SJSA1 (cell line): ENCODE measurements around the gene CDKAL1. TPM values are rescaled to one million over a fixed set of nuclear protein-coding genes. Genes with fewer than 3 reads are reported as not detected.
"Not testable (repeated sequence)": the region's sequence is repeated elsewhere in the genome, so short reads cannot be mapped to it uniquely, and the experiment has no call there.

Source experiments
- DNase-seq, 2 experiments: peaks; one replicate each; pipeline ENCODE4 v3.0.0-alpha.2; 2015 to 2020; ENCODE audit warnings: low spot score in 2 of 2, low read depth in 1 of 2
- H3K27ac ChIP-seq: fragments of 250-450 bp; sonication (Bioruptor Pico); 2 replicates; pipeline ENCODE4 v1.5.1; 2020; ENCODE audit warnings: mild to moderate bottlenecking, moderate library complexity
- H3K27me3 ChIP-seq: fragments of 250-450 bp; sonication (Bioruptor Pico); replicated peaks from 2 replicates; pipeline ENCODE4 v1.5.1; 2020; ENCODE audit warnings: mild to moderate bottlenecking, moderate library complexity
- H3K36me3 ChIP-seq: fragments of 250-450 bp; sonication (Bioruptor Pico); 2 replicates; pipeline ENCODE4 v1.5.1; 2020; ENCODE audit warnings: mild to moderate bottlenecking
- H3K4me1 ChIP-seq: fragments of 250-450 bp; sonication (Bioruptor Pico); replicated peaks from 2 replicates; pipeline ENCODE4 v1.6.1; 2021; ENCODE audit warnings: mild to moderate bottlenecking
- H3K4me3 ChIP-seq: fragments of 250-450 bp; sonication (Bioruptor Pico); 2 replicates; pipeline ENCODE4 v1.5.1; 2020; ENCODE audit warnings: mild to moderate bottlenecking
- H3K9me3 ChIP-seq: fragments of 250-450 bp; sonication (Bioruptor Pico); replicated peaks from 2 replicates; pipeline ENCODE4 v1.5.1; 2020; ENCODE audit warnings: mild to moderate bottlenecking
- total RNA-seq: library from RNA; depleted of rRNA; stranded (reverse); fragments of >200 nt; shearing (Covaris generic); gene quantifications from 2 replicates; pipeline ENCODE4 v1.2.3, GENCODE V29; 2014

CDKAL1 gene
- total RNA-seq, 1 experiment from 2014 or later, result 25.7 TPM

GRCh38 chr6:21078497-21078896 is 544.2 kb downstream of the CDKAL1 start:
- H3K9me3 ChIP-seq, result no peaks in the 10 kb centered on the region
- H3K27me3 ChIP-seq, result no peaks in the 10 kb centered on the region
- DNase-seq, result no peak
- no peak overlapping the region for H3K27ac ChIP-seq
- peaks cover 4% of the 10 kb centered on the region; the same call in 1 of the 2 replicates for H3K36me3 ChIP-seq
- no peak overlapping the region for H3K4me3 ChIP-seq
- H3K4me1 ChIP-seq, result no peaks in the 10 kb centered on the region

DNA sequence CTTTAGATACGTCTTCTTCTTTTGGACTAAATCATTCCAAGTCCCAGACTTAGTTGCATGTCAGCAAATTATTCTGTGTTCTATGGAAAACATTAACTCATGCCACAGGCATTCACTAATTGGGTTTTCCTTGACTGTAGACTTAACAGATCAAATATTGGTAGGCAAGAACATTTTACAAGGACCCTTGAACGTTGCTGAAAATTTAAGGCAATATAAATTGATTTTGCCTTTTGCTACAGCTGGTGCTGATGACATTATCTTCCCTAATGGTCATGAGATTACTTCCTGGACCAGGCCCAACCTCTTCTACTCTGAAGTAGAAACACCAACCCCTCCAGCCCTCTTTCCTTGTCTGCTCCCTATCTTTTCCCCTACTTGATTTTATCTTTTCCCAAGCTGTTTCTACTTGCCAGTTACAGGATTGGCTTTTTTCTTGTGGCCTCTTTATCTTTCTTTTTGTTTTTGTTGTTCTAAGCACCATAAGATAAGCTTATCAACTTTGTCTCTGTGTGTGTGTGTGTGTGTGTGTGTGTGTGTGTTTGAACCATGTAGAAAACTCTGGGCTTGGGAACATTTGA is 545.3 kb downstream of the CDKAL1 start:
- H3K27ac ChIP-seq, result no peak overlapping the region

DNA sequence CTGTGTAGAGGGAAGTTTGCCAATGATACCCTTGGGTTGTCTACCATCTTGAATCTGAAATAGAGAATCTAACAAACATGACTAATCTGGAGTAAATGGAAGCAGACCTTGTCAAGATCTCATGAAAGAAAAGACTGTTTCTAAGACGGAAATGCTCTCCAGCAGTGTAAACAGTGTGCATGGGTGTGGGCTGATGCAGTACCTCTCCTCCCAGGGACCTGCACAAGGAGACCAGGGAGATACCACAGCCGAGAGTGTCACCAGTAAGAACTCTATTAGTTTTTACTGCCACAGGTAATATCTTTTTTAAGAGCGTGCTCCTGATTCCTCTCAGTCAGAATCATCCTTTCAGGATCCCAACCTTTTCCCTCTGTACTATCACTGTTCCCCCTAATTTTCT is 546.0 kb downstream of the CDKAL1 start:
- H3K4me1 ChIP-seq, result no peaks in the 10 kb centered on the region
- H3K27ac ChIP-seq, result no peak overlapping the region

More for the DNA sequence above, 545.3 kb downstream of the CDKAL1 start:
- DNase-seq, result no peak
- no peaks in the 10 kb centered on the region for H3K9me3 ChIP-seq
- no peak overlapping the region for H3K4me3 ChIP-seq
- peaks cover 4% of the 10 kb centered on the region; the same call in 1 of the 2 replicates for H3K36me3 ChIP-seq
- no peaks in the 10 kb centered on the region for H3K27me3 ChIP-seq
- no peaks in the 10 kb centered on the region for H3K4me1 ChIP-seq

DNA sequence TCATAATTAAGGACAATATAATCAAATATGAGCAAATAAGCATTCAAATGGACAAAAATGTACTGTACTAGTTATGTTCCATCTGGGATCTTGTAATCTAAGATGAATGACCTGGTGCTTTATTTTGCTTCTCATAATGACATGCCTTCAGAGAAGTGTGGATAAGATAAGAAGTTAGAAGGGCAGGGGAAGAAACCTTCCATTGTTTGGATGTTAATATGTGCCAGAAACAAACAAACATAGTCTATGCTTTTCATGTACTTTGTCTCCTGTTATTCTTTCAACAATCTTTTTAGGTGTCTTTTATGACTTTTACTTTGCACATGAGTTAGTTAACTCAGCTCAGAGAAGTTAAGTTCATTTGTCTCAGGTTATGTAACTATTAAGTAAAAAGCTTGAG is 547.8 kb downstream of the CDKAL1 start:
- Histone ChIP-seq H3K27me3 (no peaks in the 10 kb centered on the region), H3K27ac (no peak overlapping the region), H3K4me1 (no peaks in the 10 kb centered on the region), H3K4me3 (no peak overlapping the region), H3K9me3 (no peaks in the 10 kb centered on the region), H3K36me3 (peaks cover 4% of the 10 kb centered on the region; the same call in 1 of the 2 replicates)
- DNase-seq, result no peak

More for the DNA sequence above, 546.0 kb downstream of the CDKAL1 start:
- no peaks in the 10 kb centered on the region for H3K27me3 ChIP-seq
- no peak overlapping the region for H3K4me3 ChIP-seq
- H3K36me3 ChIP-seq, result peaks cover 4% of the 10 kb centered on the region; the same call in 1 of the 2 replicates
- no peaks in the 10 kb centered on the region for H3K9me3 ChIP-seq
- no peak for DNase-seq

DNA sequence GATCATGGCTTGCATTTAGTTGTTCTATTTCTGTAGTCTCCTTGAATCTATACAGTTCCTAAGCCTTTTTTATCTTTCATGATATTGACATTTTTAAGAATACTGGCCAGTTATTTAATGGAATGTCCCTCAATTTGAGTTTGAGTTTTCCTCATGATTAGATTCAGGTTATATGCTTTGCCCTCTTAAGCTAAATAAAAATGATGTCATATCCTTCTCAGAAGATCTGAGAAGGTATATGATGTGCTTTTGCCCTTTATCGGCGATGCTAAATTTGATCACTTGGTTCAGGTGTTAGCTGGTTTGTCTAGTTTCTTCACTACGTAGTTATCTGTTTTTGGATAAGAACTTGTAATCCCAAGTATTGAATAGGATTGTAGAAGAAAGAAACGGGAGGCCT is 549.5 kb downstream of the CDKAL1 start:
- H3K27ac ChIP-seq, result no peak overlapping the region
- H3K4me3 ChIP-seq, result no peak overlapping the region
- DNase-seq, result no peak

GRCh38 chr6:21084656-21085055 is 550.4 kb downstream of the CDKAL1 start:
- Histone ChIP-seq H3K27ac (no peak overlapping the region), H3K27me3 (no peaks in the 10 kb centered on the region), H3K9me3 (no peaks in the 10 kb centered on the region), H3K36me3 (peaks cover 4% of the 10 kb centered on the region; the same call in 1 of the 2 replicates), H3K4me3 (no peak overlapping the region), H3K4me1 (no peaks in the 10 kb centered on the region)
- DNase-seq, result no peak

More for the DNA sequence above, 549.5 kb downstream of the CDKAL1 start:
- Histone ChIP-seq H3K27me3 (no peaks in the 10 kb centered on the region), H3K4me1 (no peaks in the 10 kb centered on the region), H3K9me3 (no peaks in the 10 kb centered on the region), H3K36me3 (peaks cover 4% of the 10 kb centered on the region; the same call in 1 of the 2 replicates)

DNA sequence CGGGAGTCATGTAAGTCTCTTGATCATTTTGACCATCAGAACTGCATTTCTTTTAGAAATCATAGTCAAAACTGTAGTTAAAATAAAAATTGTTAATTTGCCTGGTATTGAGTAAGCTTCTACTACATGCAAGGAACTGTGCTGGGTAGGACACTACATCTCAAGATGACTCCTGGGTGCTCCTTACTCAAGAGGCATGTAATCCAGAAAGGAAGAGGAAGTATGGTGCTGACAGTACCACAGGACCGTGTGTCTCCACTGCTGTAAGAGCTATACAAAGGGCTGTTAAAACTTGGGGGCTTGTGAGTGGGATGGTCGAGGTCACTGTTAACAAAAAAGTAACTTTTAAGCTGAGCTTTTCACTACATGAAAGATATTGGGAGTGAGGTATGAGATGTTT is 551.0 kb downstream of the CDKAL1 start:
- Histone ChIP-seq H3K4me1 (no peaks in the 10 kb centered on the region), H3K27ac (no peak overlapping the region), H3K9me3 (no peaks in the 10 kb centered on the region)

DNA sequence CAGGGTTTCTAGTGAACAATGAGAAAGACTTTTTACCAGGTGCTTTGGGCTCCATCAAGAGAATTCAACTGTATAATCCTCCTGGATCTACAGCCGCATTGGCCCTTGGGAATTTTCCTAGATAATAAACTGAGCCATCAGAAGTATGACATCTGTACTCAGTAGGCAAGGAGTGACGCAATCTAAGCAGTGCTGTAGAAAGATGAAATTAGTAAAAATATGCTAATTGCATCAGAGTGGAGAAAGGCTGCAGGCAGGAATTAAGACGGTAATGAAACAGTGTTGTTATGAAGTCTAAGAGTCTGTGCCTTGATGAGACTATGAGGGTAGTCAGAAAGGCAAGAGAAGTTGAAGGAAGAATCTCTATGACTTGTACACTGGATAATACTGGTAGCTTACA is 551.4 kb downstream of the CDKAL1 start:
- no peaks in the 10 kb centered on the region for H3K9me3 ChIP-seq
- no peaks in the 10 kb centered on the region for H3K27me3 ChIP-seq
- no peak for DNase-seq
- no peak overlapping the region for H3K4me3 ChIP-seq
- peaks cover 4% of the 10 kb centered on the region; the same call in 1 of the 2 replicates for H3K36me3 ChIP-seq
- H3K27ac ChIP-seq, result no peak overlapping the region
- no peaks in the 10 kb centered on the region for H3K4me1 ChIP-seq

More for the DNA sequence above, 551.0 kb downstream of the CDKAL1 start:
- DNase-seq, result no peak
- peaks cover 4% of the 10 kb centered on the region; the same call in 1 of the 2 replicates for H3K36me3 ChIP-seq
- no peak overlapping the region for H3K4me3 ChIP-seq
- H3K27me3 ChIP-seq, result no peaks in the 10 kb centered on the region

DNA sequence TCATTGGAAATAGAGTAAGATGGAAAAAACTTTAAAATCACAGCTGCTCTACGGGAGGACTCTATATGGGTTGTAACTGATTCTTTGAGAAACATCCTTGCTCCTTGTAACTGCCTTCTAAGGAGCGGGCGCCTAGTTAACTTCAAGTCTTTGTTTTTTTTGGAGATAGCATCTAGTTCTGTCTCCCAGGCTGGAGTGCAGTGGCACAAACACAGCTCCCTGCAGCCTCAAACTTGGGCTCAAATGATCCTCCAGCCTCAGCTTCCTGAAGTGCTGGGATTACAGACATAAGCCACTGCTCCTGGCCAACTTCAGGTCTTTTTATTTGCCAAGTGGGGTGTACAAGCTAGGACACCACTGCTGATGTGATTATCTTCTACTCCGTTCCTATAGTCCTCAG is 552.9 kb downstream of the CDKAL1 start:
- Histone ChIP-seq H3K27ac (no peak overlapping the region), H3K36me3 (peaks cover 4% of the 10 kb centered on the region; the same call in 1 of the 2 replicates), H3K9me3 (no peaks in the 10 kb centered on the region), H3K4me3 (no peak overlapping the region), H3K4me1 (no peaks in the 10 kb centered on the region), H3K27me3 (no peaks in the 10 kb centered on the region)
- no peak for DNase-seq

DNA sequence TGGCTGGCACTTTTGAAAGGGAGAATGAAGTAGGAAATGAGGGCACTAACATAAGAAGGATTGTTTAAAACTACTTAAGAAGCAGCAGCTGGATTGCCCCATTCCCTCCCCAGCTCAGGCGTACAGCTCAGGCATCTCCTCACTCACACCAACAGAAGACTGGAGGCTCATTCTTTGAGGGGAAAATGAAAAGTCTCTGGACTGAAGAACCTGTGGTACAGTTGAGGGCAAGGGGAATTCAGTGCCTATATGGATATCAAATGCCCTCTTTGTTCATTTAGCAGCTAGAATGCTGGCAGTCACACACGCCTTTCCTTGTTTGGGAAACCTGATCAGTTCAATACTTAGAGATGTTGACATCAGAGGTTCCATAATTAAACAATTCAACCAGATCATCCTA is 557.2 kb downstream of the CDKAL1 start:
- H3K27me3 ChIP-seq, result no peaks in the 10 kb centered on the region
- H3K36me3 ChIP-seq, result no peaks in the 10 kb centered on the region
- no peak overlapping the region for H3K4me3 ChIP-seq
- no peak for DNase-seq
- no peaks in the 10 kb centered on the region for H3K4me1 ChIP-seq
- H3K9me3 ChIP-seq, result no peaks in the 10 kb centered on the region
- no peak overlapping the region for H3K27ac ChIP-seq

- not testable (repeated sequence) for H3K36me3 ChIP-seq, H3K27ac ChIP-seq, H3K4me3 ChIP-seq, H3K9me3 ChIP-seq, H3K27me3 ChIP-seq, DNase-seq, H3K4me1 ChIP-seq
Measured at GRCh38 chr6:21092231-21092772, 558.0 kb downstream of the CDKAL1 start.

DNA sequence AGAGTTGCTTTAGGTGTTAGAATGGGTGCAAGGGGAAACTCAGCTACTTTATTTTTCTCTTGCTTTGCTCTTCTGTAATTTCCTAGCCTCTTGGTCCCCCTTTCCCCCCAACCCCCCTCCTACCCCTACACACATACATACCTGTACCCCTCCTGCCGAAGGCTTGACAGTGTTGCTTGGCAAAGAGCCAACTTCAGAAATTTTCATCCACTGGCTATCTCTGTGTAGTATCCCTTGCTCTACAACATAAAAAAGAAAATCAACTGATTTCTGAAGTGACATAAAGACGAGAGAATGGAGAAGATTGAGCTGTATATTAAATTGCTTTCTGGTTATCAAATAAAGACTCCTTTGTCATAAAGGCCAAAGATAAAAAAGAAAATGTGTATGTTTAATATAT is 561.2 kb downstream of the CDKAL1 start:
- H3K27me3 ChIP-seq, result no peaks in the 10 kb centered on the region
- no peaks in the 10 kb centered on the region for H3K9me3 ChIP-seq
- no peaks in the 10 kb centered on the region for H3K36me3 ChIP-seq
- DNase-seq, result no peak
- H3K4me3 ChIP-seq, result no peak overlapping the region
- H3K4me1 ChIP-seq, result no peaks in the 10 kb centered on the region
- H3K27ac ChIP-seq, result no peak overlapping the region

GRCh38 chr6:21098134-21098533 is 563.9 kb downstream of the CDKAL1 start:
- Histone ChIP-seq H3K27ac (no peak overlapping the region), H3K4me3 (no peak overlapping the region), H3K36me3 (no peaks in the 10 kb centered on the region), H3K4me1 (no peaks in the 10 kb centered on the region), H3K27me3 (no peaks in the 10 kb centered on the region), H3K9me3 (no peaks in the 10 kb centered on the region)
- no peak for DNase-seq

DNA sequence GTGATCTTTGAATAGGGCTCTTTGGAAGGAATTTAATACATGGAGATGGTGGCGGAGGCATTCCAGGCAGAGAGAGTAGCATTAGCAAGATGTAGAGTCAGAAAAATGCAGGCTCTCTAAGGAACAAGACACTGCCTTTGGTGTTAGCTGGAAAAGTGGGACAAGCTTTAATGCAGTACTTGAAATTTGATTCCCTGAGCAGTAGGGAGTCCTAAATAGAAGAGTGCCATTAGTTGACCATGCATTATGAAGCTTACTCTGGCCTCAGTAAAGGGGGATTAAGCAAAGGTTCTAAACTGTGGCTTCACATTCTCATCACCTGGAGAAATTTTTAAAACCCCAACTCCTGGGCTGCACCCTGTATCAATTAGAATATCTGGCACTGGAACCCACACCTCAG is 564.5 kb downstream of the CDKAL1 start:
- no peaks in the 10 kb centered on the region for H3K27me3 ChIP-seq
- H3K4me1 ChIP-seq, result peaks cover 4% of the 10 kb centered on the region
- no peak overlapping the region for H3K27ac ChIP-seq
- H3K4me3 ChIP-seq, result no peak overlapping the region
- no peaks in the 10 kb centered on the region for H3K36me3 ChIP-seq
- no peaks in the 10 kb centered on the region for H3K9me3 ChIP-seq
- DNase-seq, result no peak
